ENCODE data around the gene SERGEF.

- TF ChIP-seq EZH2 (IDR thresholded peaks at IDR 0.05; ENCODE audit: insufficient read depth, poor library complexity, severe bottlenecking), result no peak
- no peak for TF ChIP-seq EZH2phosphoT487 (IDR thresholded peaks at IDR 0.05; ENCODE audit: insufficient read depth, low read depth)
These were observed 271.4 kb downstream of the SERGEF start for GRCh38 chr11:17741487-17741886.
